HepG2 (cell line): ENCODE measurements around the gene NVL. TPM values are rescaled to one million over a fixed set of nuclear protein-coding genes. Genes with fewer than 3 reads are reported as not detected.

ENCODE experiments used
- ATAC-seq: fragments of 200-7000 bp; cut with Tn5 transposase; 3 replicates; pipeline ENCODE4 v1.9.1; 2020; ENCODE audit warnings: mild to moderate bottlenecking, moderate library complexity
- BruUV-seq: library from RNA; stranded (reverse); fragments of 400-500 nt; replicated peaks from 2 replicates; lab custom pipeline; 2021; lab: Mats Ljungman, UMichigan
- CTCF ChIA-PET: fragments of 300-600 bp; formaldehyde crosslinking; extraction: SDS; loops from one replicate; lab custom pipeline; 2021; ENCODE audit warnings: low total read pairs, inconsistent platforms, low intra/inter-chr PET ratio; lab: Yijun Ruan, JAX
- POLR2A ChIA-PET: fragments of 350-600 bp; sonication (Branson Sonifier 250); formaldehyde crosslinking; loops from one replicate; lab custom pipeline; 2020; ENCODE audit warnings: antibody characterized with exemption, inconsistent platforms; lab: Yijun Ruan, JAX
- DNase-seq: peaks from one replicate; pipeline ENCODE4 v3.0.0-alpha.2; 2015; ENCODE audit warnings: low spot score
- FAIRE-seq: peaks from 3 replicates; lab custom pipeline; 2011; peaks lifted over from hg19 to GRCh38; lab: Jason Lieb, UNC
- H2AFZ ChIP-seq: one replicate; pipeline ENCODE4 v1.6.1; 2011; ENCODE audit warnings: low read length, inconsistent platforms
- H3K27ac ChIP-seq: fragments of 300-600 bp; 3 replicates; pipeline ENCODE4 v1.8.0; 2011; ENCODE audit warnings: mixed run types, mild to moderate bottlenecking, mixed read lengths, low read length, inconsistent platforms; ENCODE audit not compliant: insufficient read depth; ENCODE audit errors: extremely low read length
- H3K27me3 ChIP-seq, 2 experiments: fragments of 200-600 bp in 1 of 2; 2 replicates in 1 of 2; 3 replicates in 1 of 2; pipeline versions ENCODE4 v1.6.0 to v1.8.0; 2011; ENCODE audit warnings: low read length in 2 of 2, mild to moderate bottlenecking in 2 of 2, moderate library complexity in 2 of 2, inconsistent platforms in 1 of 2; ENCODE audit not compliant: insufficient read depth in 2 of 2, control insufficient read depth in 1 of 2
- H3K36me3 ChIP-seq, 2 experiments: fragments of 200-600 bp in 1 of 2; replicated peaks in 1 of 2; 2 replicates in 1 of 2; 3 replicates in 1 of 2; pipeline versions ENCODE4 v1.5.1 to v1.8.0; 2011; ENCODE audit warnings: low read length in 2 of 2, inconsistent platforms in 1 of 2; ENCODE audit not compliant: insufficient read depth in 2 of 2, control insufficient read depth in 1 of 2
- H3K4me1 ChIP-seq: 2 replicates; pipeline ENCODE4 v1.5.1; 2012; ENCODE audit warnings: low read length, inconsistent platforms; ENCODE audit not compliant: insufficient read depth
- H3K4me2 ChIP-seq: 2 replicates; pipeline ENCODE4 v1.6.0; 2011; ENCODE audit warnings: low read depth, low read length, inconsistent platforms
- H3K4me3 ChIP-seq, 3 experiments: fragments of 200-600 bp in 1 of 3; sonication (generic), shearing (Covaris generic) in 1 of 3; replicated peaks in 1 of 3; 2 replicates each; pipeline ENCODE4 v1.5.1; 2011 to 2016; ENCODE audit warnings: low read length in 3 of 3, inconsistent platforms in 2 of 3, low read depth in 2 of 3, mild to moderate bottlenecking in 2 of 3, control low read depth in 1 of 3, mixed read lengths in 1 of 3; ENCODE audit not compliant: insufficient read depth in 1 of 3
- H3K79me2 ChIP-seq: one replicate; pipeline ENCODE4 v1.6.1; 2011; ENCODE audit warnings: low read length, inconsistent platforms; ENCODE audit not compliant: insufficient read depth
- H3K9ac ChIP-seq: 2 replicates; pipeline ENCODE4 v1.6.0; 2011; ENCODE audit warnings: mild to moderate bottlenecking, low read depth, low read length, inconsistent platforms; ENCODE audit not compliant: insufficient read depth
- H3K9me3 ChIP-seq: 2 replicates; pipeline ENCODE4 v1.5.1; 2012; ENCODE audit warnings: mild to moderate bottlenecking, low read length
- H4K20me1 ChIP-seq: 2 replicates; pipeline ENCODE4 v1.6.0; 2011; ENCODE audit warnings: inconsistent platforms, mild to moderate bottlenecking, low read length, moderate library complexity; ENCODE audit not compliant: insufficient read depth
- HIVEP1 ChIP-seq: sonication (generic); formaldehyde crosslinking; IDR thresholded peaks from 2 replicates; pipeline ENCODE4 v1.4.0; 2020; ENCODE audit warnings: mild to moderate bottlenecking, missing genetic modification reagents
- IRF9 ChIP-seq: sonication (generic); formaldehyde crosslinking; IDR thresholded peaks from 2 replicates; pipeline ENCODE4 v1.8.0; 2022; ENCODE audit warnings: missing genetic modification reagents, mild to moderate bottlenecking, borderline replicate concordance
- PCBP2 ChIP-seq: fragments of 200-400 bp; formaldehyde crosslinking; optimal IDR thresholded peaks from 2 replicates; pipeline ENCODE3; 2018; ENCODE audit warnings: low read length, low read depth; ENCODE audit not compliant: poor library complexity, severe bottlenecking
- RAD21 ChIP-seq: fragments of 450-650 bp; formaldehyde crosslinking; IDR thresholded peaks from 2 replicates; pipeline ENCODE4 v1.5.0; 2020; ENCODE audit warnings: mild to moderate bottlenecking
- REL ChIP-seq: sonication (generic); formaldehyde crosslinking; conservative IDR thresholded peaks from 2 replicates; pipeline ENCODE4 v1.8.0; 2022; ENCODE audit warnings: mild to moderate bottlenecking, missing genetic modification reagents, moderate library complexity
- TBX2 ChIP-seq: sonication (generic); formaldehyde crosslinking; IDR thresholded peaks from 2 replicates; pipeline ENCODE4 v1.5.0; 2020; ENCODE audit warnings: missing genetic modification reagents, mild to moderate bottlenecking, borderline replicate concordance
- ZBTB7B ChIP-seq: sonication (generic); formaldehyde crosslinking; IDR thresholded peaks from 2 replicates; pipeline ENCODE4 v1.4.0; 2020; ENCODE audit warnings: missing genetic modification reagents
- ZNF24 ChIP-seq: fragments of 450-650 bp; IDR thresholded peaks from 2 replicates; pipeline ENCODE4 v1.6.1; 2017; ENCODE audit warnings: antibody characterized with exemption, mild to moderate bottlenecking
- ZNF367 ChIP-seq: sonication (generic); formaldehyde crosslinking; IDR thresholded peaks from 2 replicates; pipeline ENCODE4 v1.4.0; 2020; ENCODE audit warnings: missing genetic modification reagents, borderline replicate concordance
- ZNF562 ChIP-seq: sonication (generic); formaldehyde crosslinking; IDR thresholded peaks from 2 replicates; pipeline ENCODE4 v1.8.0; 2022; ENCODE audit warnings: missing genetic modification reagents, borderline replicate concordance
- ZNF577 ChIP-seq: sonication (generic); formaldehyde crosslinking; IDR thresholded peaks from 2 replicates; pipeline ENCODE4 v1.4.0; 2020; ENCODE audit warnings: mild to moderate bottlenecking, low read depth, missing genetic modification reagents, borderline replicate concordance
- ZNF644 ChIP-seq: IDR thresholded peaks from 2 replicates; pipeline ENCODE4 v1.6.1; 2016; ENCODE audit warnings: low read depth
- ZNF816 ChIP-seq: sonication (generic); formaldehyde crosslinking; IDR thresholded peaks from 2 replicates; pipeline ENCODE4 v1.8.0; 2022; ENCODE audit warnings: missing genetic modification reagents, mild to moderate bottlenecking, borderline replicate concordance
- ZNF839 ChIP-seq: sonication (generic); formaldehyde crosslinking; IDR thresholded peaks from 2 replicates; pipeline ENCODE4 v1.4.0; 2020; ENCODE audit warnings: missing genetic modification reagents, mild to moderate bottlenecking, borderline replicate concordance
- WGBS: methylation state at CpG from one replicate; pipeline ENCODE4 v1.1.6; 2017; ENCODE audit warnings: low lambda C conversion rate; 5-methylcytosine and 5-hydroxymethylcytosine counted together
- in situ Hi-C: cut with HindIII; loops from 2 replicates; pipeline ENCODE4 v1.10.0; 2017; ENCODE audit warnings: low pct_unique_long_range_greater_than_20kb; ENCODE audit not compliant: extremely low pct_ligation_motif_present
- intact Hi-C: fragments of 100-400 bp; cut with micrococcal nuclease; formaldehyde crosslinking; loops from one replicate; pipeline ENCODE4 v1.10.0; 2022; ENCODE audit not compliant: unreplicated experiment
- polyA plus RNA-seq, 8 experiments: library from polyadenylated mRNA; depleted of rRNA in 3 of 8; stranded (reverse) in 7 of 8; unstranded in 1 of 8; fragments of >200 nt; fragmentation: Illumina TruSeq in 4 of 8; extraction: Trizol in 4 of 8; gene quantifications; 2 replicates each; pipeline versions ENCODE4 v1.2.1 to v1.2.3, GENCODE V29; 2011 to 2016; ENCODE audit warnings: low read depth in 4 of 8, missing spikeins in 1 of 8, mixed read lengths in 1 of 8; ENCODE audit not compliant: insufficient read depth in 1 of 8
- total RNA-seq, 5 experiments: library from RNA; depleted of rRNA; stranded (reverse); fragments of >200 nt; fragmentation: Illumina TruSeq; extraction: Trizol; gene quantifications; 2 replicates each; pipeline ENCODE4 v1.2.3, GENCODE V29; 2016; ENCODE audit warnings: low read depth in 1 of 5
- TF ChIP-seq, protein P1 (sequence below): conservative IDR thresholded peaks from 2 replicates; pipeline ENCODE4 v1.6.1; 2018; ENCODE audit warnings: missing genetic modification reagents
- TF ChIP-seq, protein P2 (sequence below): sonication (generic); formaldehyde crosslinking; IDR thresholded peaks from 2 replicates; pipeline ENCODE4 v1.4.0; 2020; ENCODE audit warnings: missing genetic modification reagents
- TF ChIP-seq, protein P3 (sequence below): sonication (generic); formaldehyde crosslinking; IDR thresholded peaks from 2 replicates; pipeline ENCODE4 v1.4.0; 2020; ENCODE audit warnings: mild to moderate bottlenecking, missing genetic modification reagents, borderline replicate concordance
- TF ChIP-seq, protein P4 (sequence below): sonication (generic); formaldehyde crosslinking; IDR thresholded peaks from 2 replicates; pipeline ENCODE4 v1.4.0; 2020; ENCODE audit warnings: mild to moderate bottlenecking, missing genetic modification reagents

Gene NVL
- total and polyA plus RNA-seq, 2 of the 13 experiments (the other 11 are each of a cell fraction or from before 2014, with no cell fraction given) = 8.3 to 21.0 TPM

DNA sequence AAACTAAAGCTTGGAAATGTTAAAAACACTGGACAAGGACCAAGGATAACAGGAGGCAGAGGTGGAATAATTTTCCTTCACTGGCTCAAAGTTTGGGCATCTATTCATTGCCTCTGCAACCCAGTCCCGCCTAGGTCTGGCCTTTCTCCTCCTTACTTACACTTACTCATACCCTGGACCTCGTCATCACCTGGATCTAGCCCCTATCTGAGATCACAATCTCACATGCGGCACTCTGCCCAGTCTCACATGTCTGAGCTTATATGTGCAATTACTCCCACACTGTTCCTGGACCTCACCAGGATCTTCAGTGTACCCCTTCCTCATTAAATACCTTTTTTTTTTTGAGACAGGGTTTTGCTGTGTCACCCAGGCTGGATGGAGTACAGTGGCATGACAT lies 37.6 kb downstream of the NVL start:
- no peaks in the 10 kb centered on the region for H3K4me1 ChIP-seq
- H3K27ac ChIP-seq = no peak overlapping the region
- no peak for ATAC-seq
- no peaks in the 10 kb centered on the region for H3K27me3 ChIP-seq
- in situ Hi-C loops = no loop called here
- no peak overlapping the region for H3K9ac ChIP-seq
- no peaks in the 10 kb centered on the region for H4K20me1 ChIP-seq
- H3K4me3 ChIP-seq = no peak overlapping the region
- no peak overlapping the region for H3K4me2 ChIP-seq
- peaks cover 15 to 61% of the 10 kb centered on the region in 2 experiments for H3K36me3 ChIP-seq
- no TSS peak for BruUV-seq
- ChIA-PET POLR2A (no interaction called here), CTCF (no interaction called here)
- no peak overlapping the region for H2AFZ ChIP-seq
- no peaks in the 10 kb centered on the region for H3K9me3 ChIP-seq
- DNase-seq = no peak
- intact Hi-C loops = no loop called here
- H3K79me2 ChIP-seq = no peaks in the 10 kb centered on the region
- 98% methylated on average over 3 of the region's 3 CpGs for WGBS
- FAIRE-seq = no peak
- no peak for TF ChIP-seq PCBP2
- TF ChIP-seq REL = no peak
- TF ChIP-seq, protein P1, sequence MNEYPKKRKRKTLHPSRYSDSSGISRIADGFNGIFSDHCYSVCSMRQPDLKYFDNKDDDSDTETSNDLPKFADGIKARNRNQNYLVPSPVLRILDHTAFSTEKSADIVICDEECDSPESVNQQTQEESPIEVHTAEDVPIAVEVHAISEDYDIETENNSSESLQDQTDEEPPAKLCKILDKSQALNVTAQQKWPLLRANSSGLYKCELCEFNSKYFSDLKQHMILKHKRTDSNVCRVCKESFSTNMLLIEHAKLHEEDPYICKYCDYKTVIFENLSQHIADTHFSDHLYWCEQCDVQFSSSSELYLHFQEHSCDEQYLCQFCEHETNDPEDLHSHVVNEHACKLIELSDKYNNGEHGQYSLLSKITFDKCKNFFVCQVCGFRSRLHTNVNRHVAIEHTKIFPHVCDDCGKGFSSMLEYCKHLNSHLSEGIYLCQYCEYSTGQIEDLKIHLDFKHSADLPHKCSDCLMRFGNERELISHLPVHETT = no peak
- TF ChIP-seq, protein P2, sequence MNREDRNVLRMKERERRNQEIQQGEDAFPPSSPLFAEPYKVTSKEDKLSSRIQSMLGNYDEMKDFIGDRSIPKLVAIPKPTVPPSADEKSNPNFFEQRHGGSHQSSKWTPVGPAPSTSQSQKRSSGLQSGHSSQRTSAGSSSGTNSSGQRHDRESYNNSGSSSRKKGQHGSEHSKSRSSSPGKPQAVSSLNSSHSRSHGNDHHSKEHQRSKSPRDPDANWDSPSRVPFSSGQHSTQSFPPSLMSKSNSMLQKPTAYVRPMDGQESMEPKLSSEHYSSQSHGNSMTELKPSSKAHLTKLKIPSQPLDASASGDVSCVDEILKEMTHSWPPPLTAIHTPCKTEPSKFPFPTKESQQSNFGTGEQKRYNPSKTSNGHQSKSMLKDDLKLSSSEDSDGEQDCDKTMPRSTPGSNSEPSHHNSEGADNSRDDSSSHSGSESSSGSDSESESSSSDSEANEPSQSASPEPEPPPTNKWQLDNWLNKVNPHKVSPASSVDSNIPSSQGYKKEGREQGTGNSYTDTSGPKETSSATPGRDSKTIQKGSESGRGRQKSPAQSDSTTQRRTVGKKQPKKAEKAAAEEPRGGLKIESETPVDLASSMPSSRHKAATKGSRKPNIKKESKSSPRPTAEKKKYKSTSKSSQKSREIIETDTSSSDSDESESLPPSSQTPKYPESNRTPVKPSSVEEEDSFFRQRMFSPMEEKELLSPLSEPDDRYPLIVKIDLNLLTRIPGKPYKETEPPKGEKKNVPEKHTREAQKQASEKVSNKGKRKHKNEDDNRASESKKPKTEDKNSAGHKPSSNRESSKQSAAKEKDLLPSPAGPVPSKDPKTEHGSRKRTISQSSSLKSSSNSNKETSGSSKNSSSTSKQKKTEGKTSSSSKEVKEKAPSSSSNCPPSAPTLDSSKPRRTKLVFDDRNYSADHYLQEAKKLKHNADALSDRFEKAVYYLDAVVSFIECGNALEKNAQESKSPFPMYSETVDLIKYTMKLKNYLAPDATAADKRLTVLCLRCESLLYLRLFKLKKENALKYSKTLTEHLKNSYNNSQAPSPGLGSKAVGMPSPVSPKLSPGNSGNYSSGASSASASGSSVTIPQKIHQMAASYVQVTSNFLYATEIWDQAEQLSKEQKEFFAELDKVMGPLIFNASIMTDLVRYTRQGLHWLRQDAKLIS (CRISPR knock-in tag) = no peak
- no peak for TF ChIP-seq ZNF644 (CRISPR knock-in tag)
- no peak for TF ChIP-seq ZNF577
- TF ChIP-seq TBX2 (CRISPR knock-in tag) = no peak
- no peak for TF ChIP-seq ZNF816 (CRISPR knock-in tag)
- no peak for TF ChIP-seq ZNF24
- no peak for TF ChIP-seq ZNF839 (CRISPR knock-in tag)
- no peak for TF ChIP-seq IRF9 (CRISPR knock-in tag)
- no peak for TF ChIP-seq RAD21 (CRISPR knock-in tag)
- TF ChIP-seq, protein P3, sequence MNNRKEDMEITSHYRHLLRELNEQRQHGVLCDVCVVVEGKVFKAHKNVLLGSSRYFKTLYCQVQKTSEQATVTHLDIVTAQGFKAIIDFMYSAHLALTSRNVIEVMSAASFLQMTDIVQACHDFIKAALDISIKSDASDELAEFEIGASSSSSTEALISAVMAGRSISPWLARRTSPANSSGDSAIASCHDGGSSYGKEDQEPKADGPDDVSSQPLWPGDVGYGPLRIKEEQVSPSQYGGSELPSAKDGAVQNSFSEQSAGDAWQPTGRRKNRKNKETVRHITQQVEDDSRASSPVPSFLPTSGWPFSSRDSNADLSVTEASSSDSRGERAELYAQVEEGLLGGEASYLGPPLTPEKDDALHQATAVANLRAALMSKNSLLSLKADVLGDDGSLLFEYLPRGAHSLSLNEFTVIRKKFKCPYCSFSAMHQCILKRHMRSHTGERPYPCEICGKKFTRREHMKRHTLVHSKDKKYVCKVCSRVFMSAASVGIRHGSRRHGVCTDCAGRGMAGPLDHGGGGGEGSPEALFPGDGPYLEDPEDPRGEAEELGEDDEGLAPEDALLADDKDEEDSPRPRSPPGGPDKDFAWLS (CRISPR knock-in tag) = no peak
- no peak for TF ChIP-seq ZNF562
- no peak for TF ChIP-seq ZBTB7B (CRISPR knock-in tag)
- TF ChIP-seq ZNF367 (CRISPR knock-in tag) = no peak
- TF ChIP-seq, protein P4, sequence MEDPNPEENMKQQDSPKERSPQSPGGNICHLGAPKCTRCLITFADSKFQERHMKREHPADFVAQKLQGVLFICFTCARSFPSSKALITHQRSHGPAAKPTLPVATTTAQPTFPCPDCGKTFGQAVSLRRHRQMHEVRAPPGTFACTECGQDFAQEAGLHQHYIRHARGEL (CRISPR knock-in tag) = no peak
- no peak for TF ChIP-seq HIVEP1
